ENCODE results near the gene TEX52. TPM values are rescaled to one million over a fixed set of nuclear protein-coding genes. Genes with fewer than 3 reads are reported as not detected.

The TEX52 gene
- total and polyA plus RNA-seq, 4 donors = not detected

GRCh38 chr12:2832550-2833127, 24.2 kb downstream of the TEX52 start:
- Histone ChIP-seq H3K27me3 (ENCODE audit: control insufficient read depth in 3 of 3, insufficient read depth in 3 of 3, low read length in 2 of 3) (no peaks in the 10 kb centered on the region), H3K9me3 (ENCODE audit: control insufficient read depth in 4 of 4, insufficient read depth in 3 of 4, low read length in 3 of 4) (no peaks in the 10 kb centered on the region), H3K4me1 (ENCODE audit: control insufficient read depth in 5 of 5, insufficient read depth in 5 of 5, low read length in 5 of 5) (peaks cover 0 to 20% (median 8%) of the 10 kb centered on the region in 5 donors), H3K9ac (ENCODE audit: insufficient read depth in 1 of 2, low read length in 2 of 2) (no peak overlapping the region), H3K36me3 (ENCODE audit: control insufficient read depth in 4 of 4, insufficient read depth in 4 of 4, low read length in 4 of 4) (peaks cover 2 to 14% (median 10%) of the 10 kb centered on the region in 4 donors), H3K27ac (ENCODE audit: low read depth in 1 of 2, low read length in 1 of 2) (no peak overlapping the region), H3K4me3 (no peak overlapping the region)
- TF ChIP-seq CTCF (IDR thresholded peaks at IDR 0.05; ENCODE audit: control extremely low read depth, extremely low read depth) = no peak
- DNase-seq (no peak), ATAC-seq (ENCODE audit: insufficient read depth, low FRiP score) (no peak)
- WGBS, 2 donors = 77 to 87% methylated on average over 6 of the region's 6 CpGs

GRCh38 chr12:2829275-2829674, 27.6 kb downstream of the TEX52 start:
- ATAC-seq (ENCODE audit: insufficient read depth, low FRiP score) = no peak
- no peak for TF ChIP-seq CTCF (IDR thresholded peaks at IDR 0.05; ENCODE audit: control extremely low read depth, extremely low read depth)
- WGBS, 2 donors = 92% methylated on average over 6 of the region's 6 CpGs
- Histone ChIP-seq H3K9ac (ENCODE audit: insufficient read depth in 1 of 2, low read length in 2 of 2) (no peak overlapping the region), H3K27me3 (ENCODE audit: control insufficient read depth in 3 of 3, insufficient read depth in 3 of 3, low read length in 2 of 3) (no peaks in the 10 kb centered on the region), H3K36me3 (ENCODE audit: control insufficient read depth in 4 of 4, insufficient read depth in 4 of 4, low read length in 4 of 4) (peaks cover 10 to 41% (median 31%) of the 10 kb centered on the region in 4 donors), H3K9me3 (ENCODE audit: control insufficient read depth in 4 of 4, insufficient read depth in 3 of 4, low read length in 3 of 4) (no peaks in the 10 kb centered on the region), H3K27ac (ENCODE audit: low read depth in 1 of 2, low read length in 1 of 2) (no peak overlapping the region), H3K4me1 (ENCODE audit: control insufficient read depth in 5 of 5, insufficient read depth in 5 of 5, low read length in 5 of 5) (peaks cover 0 to 1% (median 0%) of the 10 kb centered on the region in 5 donors), H3K4me3 (no peak overlapping the region)
- DNase-seq = no peak

- peaks cover 23 to 57% (median 40%) of the 10 kb centered on the region in 4 donors for H3K36me3 ChIP-seq (ENCODE audit: control insufficient read depth in 4 of 4, insufficient read depth in 4 of 4, low read length in 4 of 4)
- no peaks in the 10 kb centered on the region for H3K9me3 ChIP-seq (ENCODE audit: control insufficient read depth in 4 of 4, insufficient read depth in 3 of 4, low read length in 3 of 4)
- DNase-seq = no peak
- no peaks in the 10 kb centered on the region for H3K27me3 ChIP-seq (ENCODE audit: control insufficient read depth in 3 of 3, insufficient read depth in 3 of 3, low read length in 2 of 3)
- no peak overlapping the region for H3K9ac ChIP-seq (ENCODE audit: insufficient read depth in 1 of 2, low read length in 2 of 2)
- 90 to 91% methylated on average over 14 of the region's 14 CpGs for WGBS, 2 donors
- TF ChIP-seq CTCF (IDR thresholded peaks at IDR 0.05; ENCODE audit: control extremely low read depth, extremely low read depth) = no peak
- no peak for ATAC-seq (ENCODE audit: insufficient read depth, low FRiP score)
- H3K27ac ChIP-seq (ENCODE audit: low read depth in 1 of 2, low read length in 1 of 2) = no peak overlapping the region
- H3K4me3 ChIP-seq = no peak overlapping the region
- H3K4me1 ChIP-seq (ENCODE audit: control insufficient read depth in 5 of 5, insufficient read depth in 5 of 5, low read length in 5 of 5) = no peaks in the 10 kb centered on the region
Observed at GRCh38 chr12:2826721-2827515, 29.9 kb downstream of the TEX52 start.

Data from lung (tissue), 12 donors.